Activated T-helper 1 cell treated with Interleukin-2 at 50 U/mL for 16 hours (primary cell): ENCODE results near the gene PAM.
"Not testable (repeated sequence)": the region's sequence is repeated elsewhere in the genome, so short reads cannot be mapped to it uniquely, and the experiment has no call there.

Experiments
- DNase-seq: peaks from one replicate; pipeline ENCODE4 v3.0.0-alpha.2; 2020; ENCODE audit warnings: low read depth

The PAM gene

GRCh38 chr5:103066326-103066725 lies 311.2 kb downstream of the PAM start:
- no peak for DNase-seq

GRCh38 chr5:103073500-103073899 lies 318.4 kb downstream of the PAM start:
- not testable (repeated sequence) for DNase-seq

DNA sequence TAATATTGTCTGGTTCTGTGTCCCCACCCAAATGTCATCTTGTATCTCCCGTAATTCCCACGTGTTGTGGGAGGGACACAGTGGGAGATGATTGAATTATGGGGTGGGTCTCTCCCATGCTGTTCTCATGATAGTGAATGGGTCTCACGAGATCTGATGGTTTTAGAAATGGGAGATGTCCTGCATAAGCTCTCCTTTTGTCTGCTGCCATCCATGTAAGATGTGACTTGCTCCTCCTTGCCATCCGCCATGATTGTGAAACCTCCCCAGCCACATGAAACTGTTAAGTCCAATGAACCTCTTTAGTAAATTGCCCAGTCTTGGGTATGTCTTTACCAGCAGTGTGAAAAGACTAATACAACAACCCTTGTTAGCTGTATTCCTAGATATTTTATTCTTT lies 320.3 kb downstream of the PAM start:
- no peak for DNase-seq
